H9 (cell line): ENCODE results near the gene SPIN1. TPM values are rescaled to one million over a fixed set of nuclear protein-coding genes. Genes with fewer than 3 reads are reported as not detected.

Experiments
- DNase-seq: peaks from one replicate; pipeline ENCODE4 v3.0.0-alpha.2; 2017
- H2AFZ ChIP-seq: one replicate; pipeline ENCODE4 v1.6.1; 2013; ENCODE audit warnings: mild to moderate bottlenecking, low read length, control low read depth, moderate library complexity
- H2AK5ac ChIP-seq: 2 replicates; pipeline ENCODE4 v1.6.1; 2013; ENCODE audit warnings: low read length, control low read depth, mixed read lengths; ENCODE audit not compliant: insufficient read length
- H2BK120ac ChIP-seq: one replicate; pipeline ENCODE4 v1.6.1; 2013; ENCODE audit warnings: low read depth, mild to moderate bottlenecking, low read length, control low read depth, inconsistent platforms; ENCODE audit not compliant: poor library complexity, severe bottlenecking
- H2BK12ac ChIP-seq: 2 replicates; pipeline ENCODE4 v1.6.1; 2013; ENCODE audit warnings: low read length, control low read depth, mixed read lengths, low read depth; ENCODE audit not compliant: insufficient read length
- H2BK15ac ChIP-seq: 2 replicates; pipeline ENCODE4 v1.6.1; 2013; ENCODE audit warnings: low read depth, low read length, control low read depth
- H2BK20ac ChIP-seq: one replicate; pipeline ENCODE4 v1.6.1; 2013; ENCODE audit warnings: low read depth, mild to moderate bottlenecking, low read length, control low read depth, inconsistent platforms; ENCODE audit not compliant: poor library complexity, severe bottlenecking
- H2BK5ac ChIP-seq: 2 replicates; pipeline ENCODE4 v1.6.1; 2013; ENCODE audit warnings: low read length, control low read depth, mixed read lengths; ENCODE audit not compliant: insufficient read length
- H3K14ac ChIP-seq: 2 replicates; pipeline ENCODE4 v1.6.1; 2013; ENCODE audit warnings: low read length, control low read depth; ENCODE audit not compliant: insufficient read depth
- H3K18ac ChIP-seq: 2 replicates; pipeline ENCODE4 v1.6.1; 2013; ENCODE audit warnings: low read depth, mild to moderate bottlenecking, mixed read lengths, low read length, control low read depth; ENCODE audit not compliant: insufficient read length
- H3K23ac ChIP-seq: 2 replicates; pipeline ENCODE4 v1.6.1; 2013; ENCODE audit warnings: low read length, control low read depth, mixed read lengths, low read depth; ENCODE audit not compliant: insufficient read length
- H3K23me2 ChIP-seq: 2 replicates; pipeline ENCODE4 v1.6.1; 2013; ENCODE audit warnings: low read depth, mild to moderate bottlenecking, mixed read lengths, low read length, control low read depth; ENCODE audit not compliant: insufficient read length, poor library complexity, severe bottlenecking
- H3K27ac ChIP-seq: 2 replicates; pipeline ENCODE4 v1.5.1; 2013; ENCODE audit warnings: low read length, control low read depth, mixed read lengths, low read depth; ENCODE audit not compliant: insufficient read length
- H3K27me3 ChIP-seq: 2 replicates; pipeline ENCODE4 v1.6.1; 2013; ENCODE audit warnings: low read length, control low read depth, inconsistent platforms; ENCODE audit not compliant: insufficient read depth
- H3K4ac ChIP-seq: 2 replicates; pipeline ENCODE4 v1.6.1; 2013; ENCODE audit warnings: low read depth, mild to moderate bottlenecking, control low read depth, inconsistent platforms, low read length, moderate library complexity
- H3K4me1 ChIP-seq: 2 replicates; pipeline ENCODE4 v1.6.1; 2013; ENCODE audit warnings: low read length, control low read depth, inconsistent platforms; ENCODE audit not compliant: insufficient read depth
- H3K4me2 ChIP-seq: 2 replicates; pipeline ENCODE4 v1.6.1; 2013; ENCODE audit warnings: low read length, control low read depth, mixed read lengths; ENCODE audit not compliant: insufficient read length, insufficient read depth
- H3K56ac ChIP-seq: 2 replicates; pipeline ENCODE4 v1.6.1; 2013; ENCODE audit warnings: low read depth, mild to moderate bottlenecking, mixed read lengths, low read length, control low read depth; ENCODE audit not compliant: insufficient read length
- H3K79me1 ChIP-seq: 2 replicates; pipeline ENCODE4 v1.6.1; 2013; ENCODE audit warnings: low read depth, mild to moderate bottlenecking, moderate library complexity, low read length, control low read depth, inconsistent platforms; ENCODE audit not compliant: insufficient read depth, poor library complexity, severe bottlenecking
- H3K79me2 ChIP-seq: 2 replicates; pipeline ENCODE4 v1.6.1; 2013; ENCODE audit warnings: low read length, control low read depth, inconsistent platforms; ENCODE audit not compliant: insufficient read depth
- H3K9ac ChIP-seq: 2 replicates; pipeline ENCODE4 v1.6.1; 2013; ENCODE audit warnings: low read length, control low read depth, mixed read lengths; ENCODE audit not compliant: insufficient read length; ENCODE audit errors: extremely low read depth
- H3K9me3 ChIP-seq: one replicate; pipeline ENCODE4 v1.6.1; 2013; ENCODE audit warnings: low read depth, low read length, inconsistent platforms; ENCODE audit not compliant: control insufficient read depth
- H3T11ph ChIP-seq: one replicate; pipeline ENCODE4 v1.6.1; 2013; ENCODE audit warnings: mild to moderate bottlenecking, low read length, control low read depth, inconsistent platforms
- H4K20me1 ChIP-seq: one replicate; pipeline ENCODE4 v1.6.1; 2013; ENCODE audit not compliant: control insufficient read depth, insufficient read length, insufficient read depth
- H4K5ac ChIP-seq: 2 replicates; pipeline ENCODE4 v1.6.1; 2013; ENCODE audit warnings: low read depth, mild to moderate bottlenecking, mixed read lengths, low read length, control low read depth; ENCODE audit not compliant: insufficient read length
- H4K8ac ChIP-seq: replicated peaks from 2 replicates; pipeline ENCODE4 v1.6.1; 2013; ENCODE audit warnings: low read length, control low read depth, mixed read lengths, low read depth; ENCODE audit not compliant: insufficient read length
- H4K91ac ChIP-seq: 2 replicates; pipeline ENCODE4 v1.6.1; 2013; ENCODE audit warnings: low read depth, mild to moderate bottlenecking, moderate library complexity, mixed read lengths, low read length, control low read depth; ENCODE audit not compliant: insufficient read length
- H3K27ac Mint-ChIP-seq, 3 experiments: 2 replicates in 2 of 3; 3 replicates in 1 of 3; pipeline ENCODE4 v1.8.0; 2020 to 2021; ENCODE audit warnings: mixed read lengths in 3 of 3, mild to moderate bottlenecking in 1 of 3, moderate library complexity in 1 of 3
- H3K27me3 Mint-ChIP-seq: 2 replicates; pipeline ENCODE4 v1.8.0; 2021; ENCODE audit warnings: low read depth, mild to moderate bottlenecking, moderate library complexity, mixed read lengths
- H3K36me3 Mint-ChIP-seq, 3 experiments: 2 replicates in 2 of 3; 3 replicates in 1 of 3; pipeline ENCODE4 v1.8.0; 2020 to 2021; ENCODE audit warnings: low read depth in 3 of 3, mixed read lengths in 3 of 3; ENCODE audit not compliant: insufficient read depth in 1 of 3
- H3K4me1 Mint-ChIP-seq, 2 experiments: 2 replicates each; pipeline ENCODE4 v1.8.0; 2020; ENCODE audit warnings: mixed read lengths in 2 of 2
- H3K4me3 Mint-ChIP-seq, 2 experiments: 2 replicates in 1 of 2; 3 replicates in 1 of 2; pipeline ENCODE4 v1.8.0; 2020 to 2021; ENCODE audit warnings: mild to moderate bottlenecking in 2 of 2, mixed read lengths in 2 of 2, moderate library complexity in 1 of 2
- H3K9me3 Mint-ChIP-seq, 2 experiments: 2 replicates in 1 of 2; 3 replicates in 1 of 2; pipeline ENCODE4 v1.8.0; 2020; ENCODE audit warnings: mild to moderate bottlenecking in 2 of 2, mixed read lengths in 2 of 2, moderate library complexity in 1 of 2
- WGBS: extraction: QIAGEN DNeasy Blood & Tissue Kit; methylation state at CpG from one replicate; pipeline ENCODE4 v1.1.7; 2013; ENCODE audit warnings: missing lambda C conversion rate, low lambda C conversion rate, mixed read lengths; ENCODE audit not compliant: insufficient read length; ENCODE audit errors: extremely low coverage; 5-methylcytosine and 5-hydroxymethylcytosine counted together
- total RNA-seq: library from RNA; stranded (reverse); gene quantifications from 2 replicates; pipeline ENCODE4 v1.2.1, GENCODE V29; 2021
- TF ChIP-seq, protein P1 (sequence below): fragments of 200-600 bp; sonication (generic); conservative IDR thresholded peaks from 3 replicates; pipeline ENCODE4 v1.8.0; 2021; ENCODE audit warnings: antibody characterized with exemption, mild to moderate bottlenecking

SPIN1 gene
- total RNA-seq, 1 experiment from 2014 or later, result 136 TPM

- no peaks in the 10 kb centered on the region for H3K27me3 Mint-ChIP-seq
- Histone ChIP-seq H3K23ac (no peak overlapping the region), H3K27ac (no peak overlapping the region), H3K56ac (no peak overlapping the region), H2BK5ac (no peak overlapping the region), H3K27me3 (no peaks in the 10 kb centered on the region), H4K8ac (no peak overlapping the region), H3K9me3 (no peaks in the 10 kb centered on the region), H3K79me1 (peaks cover 3% of the 10 kb centered on the region), H3K18ac (no peak overlapping the region), H3K9ac (no peak overlapping the region), H3T11ph (no peak overlapping the region), H3K14ac (no peak overlapping the region), H2BK15ac (no peak overlapping the region), H3K4me1 (peaks cover 12% of the 10 kb centered on the region), H2BK120ac (no peak overlapping the region), H4K5ac (no peak overlapping the region), H3K4ac (no peak overlapping the region), H4K20me1 (no peaks in the 10 kb centered on the region), H3K4me2 (no peak overlapping the region), H2AK5ac (no peak overlapping the region), H3K79me2 (peaks cover 68% of the 10 kb centered on the region), H2AFZ (no peak overlapping the region), H3K23me2 (peaks cover 10% of the 10 kb centered on the region), H2BK12ac (no peak overlapping the region), H2BK20ac (no peak overlapping the region), H4K91ac (no peak overlapping the region)
- DNase-seq, result no peak
- H3K9me3 Mint-ChIP-seq, result peaks cover 0 to 4% of the 10 kb centered on the region in 2 experiments; a peak in 1 of 5 replicates
- H3K36me3 Mint-ChIP-seq, result peaks cover 11 to 31% (median 28%) of the 10 kb centered on the region in 3 experiments
- H3K4me3 Mint-ChIP-seq, result peak overlapping the region in 1 of 2 experiments; percentile 15; a peak in 1 of 5 replicates
- H3K27ac Mint-ChIP-seq, result peak overlapping the region in 1 of 3 experiments; percentile 31; a peak in 2 of 7 replicates
- TF ChIP-seq, protein P1, sequence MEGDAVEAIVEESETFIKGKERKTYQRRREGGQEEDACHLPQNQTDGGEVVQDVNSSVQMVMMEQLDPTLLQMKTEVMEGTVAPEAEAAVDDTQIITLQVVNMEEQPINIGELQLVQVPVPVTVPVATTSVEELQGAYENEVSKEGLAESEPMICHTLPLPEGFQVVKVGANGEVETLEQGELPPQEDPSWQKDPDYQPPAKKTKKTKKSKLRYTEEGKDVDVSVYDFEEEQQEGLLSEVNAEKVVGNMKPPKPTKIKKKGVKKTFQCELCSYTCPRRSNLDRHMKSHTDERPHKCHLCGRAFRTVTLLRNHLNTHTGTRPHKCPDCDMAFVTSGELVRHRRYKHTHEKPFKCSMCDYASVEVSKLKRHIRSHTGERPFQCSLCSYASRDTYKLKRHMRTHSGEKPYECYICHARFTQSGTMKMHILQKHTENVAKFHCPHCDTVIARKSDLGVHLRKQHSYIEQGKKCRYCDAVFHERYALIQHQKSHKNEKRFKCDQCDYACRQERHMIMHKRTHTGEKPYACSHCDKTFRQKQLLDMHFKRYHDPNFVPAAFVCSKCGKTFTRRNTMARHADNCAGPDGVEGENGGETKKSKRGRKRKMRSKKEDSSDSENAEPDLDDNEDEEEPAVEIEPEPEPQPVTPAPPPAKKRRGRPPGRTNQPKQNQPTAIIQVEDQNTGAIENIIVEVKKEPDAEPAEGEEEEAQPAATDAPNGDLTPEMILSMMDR, result no peak
- H3K4me1 Mint-ChIP-seq, result peaks cover 42% of the 10 kb centered on the region in 2 experiments
- no CpG with 5 or more reads among the region's 1 CpG for WGBS
These were observed 4.3 kb downstream of the SPIN1 start for GRCh38 chr9:88392549-88392948.
